Measurements from ENCODE around the gene KIF1A. TPM values are rescaled to one million over a fixed set of nuclear protein-coding genes. Genes with fewer than 3 reads are reported as not detected.

Gene KIF1A
- total and polyA plus RNA-seq, 2 of the 8 experiments (the other 6 are each of a cell fraction or from before 2014, with no cell fraction given), result 61.3 to 281 TPM

- TF ChIP-seq NRF1 (IDR thresholded peaks at IDR 0.05; ENCODE audit: low read depth, low read length) (no peak), NANOG (IDR thresholded peaks at IDR 0.05; ENCODE audit: insufficient read depth, low read depth, low read length, poor library complexity, severe bottlenecking) (no peak), E2F6 (IDR thresholded peaks at IDR 0.05) (no peak), CHD1 (IDR thresholded peaks at IDR 0.05; ENCODE audit: low read depth, low read length) (no peak), CHD2 (IDR thresholded peaks at IDR 0.05; ENCODE audit: low read length) (no peak), JUND (IDR thresholded peaks at IDR 0.05; ENCODE audit: low read length) (no peak), SIRT6 (IDR thresholded peaks at IDR 0.05; ENCODE audit: low read length) (no peak)
These were observed 20.8 kb downstream of the KIF1A start (continued) for GRCh38 chr2:240799033-240799820.
